CMK (cell line): ENCODE measurements around the gene KHSRP.
"Not testable (repeated sequence)": the region's sequence is repeated elsewhere in the genome, so short reads cannot be mapped to it uniquely, and the experiment has no call there.

ENCODE experiments used
- DNase-seq: peaks from one replicate; pipeline ENCODE4 v3.0.0-alpha.2; 2010; ENCODE audit warnings: low read depth

KHSRP gene

GRCh38 chr19:6417713-6418561 lies 6.7 kb downstream of the KHSRP start:
- DNase-seq, result no peak

GRCh38 chr19:6416658-6417405 lies 7.8 kb downstream of the KHSRP start:
- no peak for DNase-seq

- DNase-seq, result no peak
Measured at GRCh38 chr19:6415591-6416190, 8.9 kb downstream of the KHSRP start.

GRCh38 chr19:6414793-6415590 lies 9.6 kb downstream of the KHSRP start:
- no peak for DNase-seq

- no peak for DNase-seq
Measured at GRCh38 chr19:6413721-6414643, 10.6 kb downstream of the KHSRP start.

GRCh38 chr19:6413291-6413690 lies 11.3 kb downstream of the KHSRP start:
- DNase-seq, result no peak

- no peak for DNase-seq
Measured at GRCh38 chr19:6412447-6413091, 12.0 kb downstream of the KHSRP start.

GRCh38 chr19:6412061-6412446 lies 12.6 kb downstream of the KHSRP start:
- no peak for DNase-seq

GRCh38 chr19:6409346-6409745 lies 15.3 kb downstream of the KHSRP start:
- no peak for DNase-seq

- no peak for DNase-seq
Measured at GRCh38 chr19:6406401-6406800, 18.2 kb downstream of the KHSRP start.

GRCh38 chr19:6402837-6403608 lies 21.6 kb downstream of the KHSRP start:
- no peak for DNase-seq

- no peak for DNase-seq
Measured at GRCh38 chr19:6402058-6402457, 22.6 kb downstream of the KHSRP start.

GRCh38 chr19:6400062-6400944 lies 24.3 kb downstream of the KHSRP start:
- not testable (repeated sequence) for DNase-seq

GRCh38 chr19:6396305-6396704 lies 28.3 kb downstream of the KHSRP start:
- no peak for DNase-seq

- DNase-seq, result no peak
Measured at GRCh38 chr19:6394831-6395230, 29.8 kb downstream of the KHSRP start.

GRCh38 chr19:6393983-6394412 lies 30.6 kb downstream of the KHSRP start:
- no peak for DNase-seq

GRCh38 chr19:6393074-6393982 lies 31.3 kb downstream of the KHSRP start, which contains the start of gene GTF2F1:
Gene GTF2F1 (minus strand): TSS chr19:6393164. CDS start chr19:6392995, 169 bp downstream.
- peak; percentile 82 for DNase-seq
